ENCODE measurements around the gene SNX10. TPM values are rescaled to one million over a fixed set of nuclear protein-coding genes. Genes with fewer than 3 reads are reported as not detected.

Gene SNX10
- total RNA-seq, 1 experiment from 2014 or later, result 7.9 TPM

Other genes with a start within 250 kb of the SNX10 start
- gene NFE2L3, start 139.7 kb upstream of the SNX10 start, total RNA-seq (2014; rRNA removed), result 40.0 and 45.2 TPM in 2 replicates
- gene HNRNPA2B1, start 91.1 kb upstream of the SNX10 start, total RNA-seq (2014; rRNA removed), result 304 and 457 TPM in 2 replicates
- gene CBX3, start 90.1 kb upstream of the SNX10 start, total RNA-seq (2014; rRNA removed), result 126 and 132 TPM in 2 replicates

Data from PC-3 (cell line).